Measurements from ENCODE around the gene VWF. TPM values are rescaled to one million over a fixed set of nuclear protein-coding genes. Genes with fewer than 3 reads are reported as not detected.

Gene VWF
- total RNA-seq, 2 donors from 2014 or later: 164 to 251 TPM

- TF ChIP-seq, protein P1, sequence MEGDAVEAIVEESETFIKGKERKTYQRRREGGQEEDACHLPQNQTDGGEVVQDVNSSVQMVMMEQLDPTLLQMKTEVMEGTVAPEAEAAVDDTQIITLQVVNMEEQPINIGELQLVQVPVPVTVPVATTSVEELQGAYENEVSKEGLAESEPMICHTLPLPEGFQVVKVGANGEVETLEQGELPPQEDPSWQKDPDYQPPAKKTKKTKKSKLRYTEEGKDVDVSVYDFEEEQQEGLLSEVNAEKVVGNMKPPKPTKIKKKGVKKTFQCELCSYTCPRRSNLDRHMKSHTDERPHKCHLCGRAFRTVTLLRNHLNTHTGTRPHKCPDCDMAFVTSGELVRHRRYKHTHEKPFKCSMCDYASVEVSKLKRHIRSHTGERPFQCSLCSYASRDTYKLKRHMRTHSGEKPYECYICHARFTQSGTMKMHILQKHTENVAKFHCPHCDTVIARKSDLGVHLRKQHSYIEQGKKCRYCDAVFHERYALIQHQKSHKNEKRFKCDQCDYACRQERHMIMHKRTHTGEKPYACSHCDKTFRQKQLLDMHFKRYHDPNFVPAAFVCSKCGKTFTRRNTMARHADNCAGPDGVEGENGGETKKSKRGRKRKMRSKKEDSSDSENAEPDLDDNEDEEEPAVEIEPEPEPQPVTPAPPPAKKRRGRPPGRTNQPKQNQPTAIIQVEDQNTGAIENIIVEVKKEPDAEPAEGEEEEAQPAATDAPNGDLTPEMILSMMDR (IDR thresholded peaks at IDR 0.05): no peak
- no peaks in the 10 kb centered on the region for H3K27me3 ChIP-seq (replicated peaks; ENCODE audit: insufficient read depth)
- no peaks in the 10 kb centered on the region for H3K9me3 ChIP-seq
- no peak overlapping the region for H3K27ac ChIP-seq
- no peak overlapping the region for H3K4me3 ChIP-seq
- H3K4me1 ChIP-seq (ENCODE audit: control insufficient read depth in 1 of 2, low read depth in 2 of 2): no peaks in the 10 kb centered on the region
- ATAC-seq (ENCODE audit: insufficient number of reproducible peaks, low FRiP score, low read depth) (no peak), DNase-seq (ENCODE audit: low spot score) (no peak)
- H3K36me3 ChIP-seq: no peaks in the 10 kb centered on the region
Observed at GRCh38 chr12:5901416-5901815, 223.1 kb downstream of the VWF start.

DNA sequence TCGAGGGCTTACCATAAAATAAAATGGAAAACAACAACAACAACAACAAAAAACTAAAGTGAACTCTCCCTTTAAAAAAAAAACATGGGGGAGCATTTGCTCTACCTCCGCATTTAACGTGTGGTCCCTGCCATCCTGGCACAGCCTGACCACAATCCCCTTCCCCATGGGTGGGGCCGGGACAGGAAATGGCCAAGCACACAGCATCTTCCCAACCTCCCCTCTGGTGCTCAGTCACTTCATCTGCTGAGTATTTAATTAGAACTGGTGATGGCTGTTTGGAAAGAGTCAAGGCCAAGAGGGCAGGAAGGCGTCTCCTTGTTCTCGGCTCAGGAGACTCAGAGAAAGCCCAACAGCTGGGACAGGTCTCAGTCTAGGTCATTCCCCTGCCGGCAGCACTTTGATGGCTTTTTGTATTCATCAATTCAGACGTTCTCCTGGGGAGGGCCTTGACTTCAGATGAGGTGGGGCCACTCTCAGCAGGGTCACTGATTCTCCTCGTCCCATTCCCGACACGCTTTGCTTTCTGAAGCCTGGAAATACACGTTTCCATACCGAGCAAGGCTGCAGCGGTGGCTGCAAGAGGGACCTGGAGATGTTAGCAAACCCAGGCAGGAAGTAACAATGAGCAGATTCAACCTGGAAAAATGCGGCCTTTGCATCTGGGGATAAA lies 223.8 kb downstream of the VWF start:
- Histone ChIP-seq H3K27me3 (replicated peaks; ENCODE audit: insufficient read depth) (no peaks in the 10 kb centered on the region), H3K36me3 (no peaks in the 10 kb centered on the region), H3K4me1 (ENCODE audit: control insufficient read depth in 1 of 2, low read depth in 2 of 2) (no peaks in the 10 kb centered on the region), H3K9me3 (no peaks in the 10 kb centered on the region), H3K4me3 (no peak overlapping the region), H3K27ac (no peak overlapping the region)
- DNase-seq (ENCODE audit: low spot score) (no peak), ATAC-seq (ENCODE audit: insufficient number of reproducible peaks, low FRiP score, low read depth) (no peak)
- TF ChIP-seq, protein P1 (IDR thresholded peaks at IDR 0.05): no peak

DNA sequence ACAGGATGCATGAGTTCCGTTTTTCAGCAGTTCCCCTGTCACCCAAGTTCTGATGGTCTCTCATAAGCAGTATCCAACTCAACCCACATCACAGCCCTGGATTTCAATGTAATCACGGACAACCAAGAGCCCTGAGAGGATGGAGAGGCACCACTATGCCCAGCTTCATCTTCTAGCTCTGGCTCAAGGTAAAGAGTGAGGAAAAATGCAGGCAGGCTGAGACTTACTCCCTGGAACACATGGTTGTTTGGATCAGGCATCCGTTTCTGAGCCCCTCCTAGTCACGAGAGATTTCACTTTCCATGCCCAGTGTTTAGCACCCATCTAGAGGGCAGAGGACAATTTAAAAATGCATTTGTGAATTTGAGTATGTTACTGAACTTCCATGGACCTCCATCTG lies 224.4 kb downstream of the VWF start:
- TF ChIP-seq, protein P1 (IDR thresholded peaks at IDR 0.05): no peak
- DNase-seq (ENCODE audit: low spot score) (no peak), ATAC-seq (ENCODE audit: insufficient number of reproducible peaks, low FRiP score, low read depth) (no peak)
- no peaks in the 10 kb centered on the region for H3K36me3 ChIP-seq
- H3K9me3 ChIP-seq: no peaks in the 10 kb centered on the region
- H3K27me3 ChIP-seq (replicated peaks; ENCODE audit: insufficient read depth): no peaks in the 10 kb centered on the region
- no peaks in the 10 kb centered on the region for H3K4me1 ChIP-seq (ENCODE audit: control insufficient read depth in 1 of 2, low read depth in 2 of 2)
- no peak overlapping the region for H3K27ac ChIP-seq
- no peak overlapping the region for H3K4me3 ChIP-seq

GRCh38 chr12:5899675-5900074 lies 224.8 kb downstream of the VWF start:
- no peak for ATAC-seq (ENCODE audit: insufficient number of reproducible peaks, low FRiP score, low read depth)
- no peaks in the 10 kb centered on the region for H3K4me1 ChIP-seq (ENCODE audit: control insufficient read depth in 1 of 2, low read depth in 2 of 2)
- TF ChIP-seq, protein P1 (IDR thresholded peaks at IDR 0.05): no peak
- H3K27me3 ChIP-seq (replicated peaks; ENCODE audit: insufficient read depth): no peaks in the 10 kb centered on the region
- no peaks in the 10 kb centered on the region for H3K36me3 ChIP-seq
- H3K27ac ChIP-seq: no peak overlapping the region
- no peak for DNase-seq (ENCODE audit: low spot score)
- H3K4me3 ChIP-seq: no peak overlapping the region
- H3K9me3 ChIP-seq: no peaks in the 10 kb centered on the region

GRCh38 chr12:5898874-5899273 lies 225.6 kb downstream of the VWF start:
- Histone ChIP-seq H3K27ac (no peak overlapping the region), H3K4me1 (ENCODE audit: control insufficient read depth in 1 of 2, low read depth in 2 of 2) (no peaks in the 10 kb centered on the region), H3K9me3 (no peaks in the 10 kb centered on the region), H3K36me3 (no peaks in the 10 kb centered on the region), H3K4me3 (no peak overlapping the region), H3K27me3 (replicated peaks; ENCODE audit: insufficient read depth) (no peaks in the 10 kb centered on the region)
- DNase-seq (ENCODE audit: low spot score) (no peak), ATAC-seq (ENCODE audit: insufficient number of reproducible peaks, low FRiP score, low read depth) (no peak)
- TF ChIP-seq, protein P1 (IDR thresholded peaks at IDR 0.05): no peak

Other genes starting within 250 kb of the VWF start
- 10 to 100 TPM in 1 of 2 donors, 1 to 10 TPM in 1; 6.7 to 18.5 TPM for gene ANO2, start 179.4 kb downstream of the VWF start, total RNA-seq
- gene CD9, start 75.7 kb upstream of the VWF start, total RNA-seq: 100 to 1,000 TPM; 249 to 300 TPM
- gene PLEKHG6, start 186.0 kb upstream of the VWF start, total RNA-seq: under 1 TPM in 1 of 2 donors, not detected in 1; 0.78 TPM
- 100 to 1,000 TPM; 311 to 384 TPM for gene TNFRSF1A, start 217.4 kb upstream of the VWF start, total RNA-seq